AG09309 (cell line): ENCODE data around the gene ZYX.
"Not testable (repeated sequence)": the region's sequence is repeated elsewhere in the genome, so short reads cannot be mapped to it uniquely, and the experiment has no call there.

ENCODE experiments used
- DNase-seq: peaks from one replicate; pipeline ENCODE4 v3.0.0-alpha.2; 2010; ENCODE audit warnings: low read depth
- H3K4me3 ChIP-seq: 2 replicates; pipeline ENCODE4 v1.5.1; 2011; ENCODE audit warnings: mild to moderate bottlenecking, low read depth, low read length, moderate library complexity; ENCODE audit not compliant: control insufficient read depth
- CTCF ChIP-seq: IDR thresholded peaks from 2 replicates; pipeline ENCODE4 v1.5.1; 2011; ENCODE audit warnings: mild to moderate bottlenecking, low read depth, low read length, inconsistent platforms; ENCODE audit not compliant: insufficient read depth, control insufficient read depth; ENCODE audit errors: missing control alignments

The ZYX gene

GRCh38 chr7:143397710-143398530, 16.8 kb downstream of the ZYX start:
- TF ChIP-seq CTCF, result no peak
- H3K4me3 ChIP-seq, result no peak overlapping the region

GRCh38 chr7:143398616-143399015, 17.5 kb downstream of the ZYX start:
- DNase-seq, result no peak
- no peak overlapping the region for H3K4me3 ChIP-seq
- TF ChIP-seq CTCF, result no peak

More at GRCh38 chr7:143397710-143398530, 16.8 kb downstream of the ZYX start:
- no peak for DNase-seq

GRCh38 chr7:143399151-143399550, 18.0 kb downstream of the ZYX start:
- no peak for TF ChIP-seq CTCF
- no peak for DNase-seq
- H3K4me3 ChIP-seq, result no peak overlapping the region

- no peak for TF ChIP-seq CTCF
- no peak overlapping the region for H3K4me3 ChIP-seq
- no peak for DNase-seq
These were observed 18.5 kb downstream of the ZYX start for GRCh38 chr7:143399642-143400041.

- TF ChIP-seq CTCF, result no peak
- DNase-seq, result no peak
- no peak overlapping the region for H3K4me3 ChIP-seq
These were observed 20.1 kb downstream of the ZYX start for GRCh38 chr7:143401265-143401664.

- not testable (repeated sequence) for DNase-seq, H3K4me3 ChIP-seq
These were observed 21.1 kb downstream of the ZYX start for GRCh38 chr7:143402233-143402632.

GRCh38 chr7:143405173-143406001, 24.2 kb downstream of the ZYX start:
- TF ChIP-seq CTCF, result no peak
- DNase-seq, result no peak
- no peak overlapping the region for H3K4me3 ChIP-seq
